IPS-20b (cell line): Measurements from ENCODE around the gene BCO2.
"Not testable (repeated sequence)": the region's sequence is repeated elsewhere in the genome, so short reads cannot be mapped to it uniquely, and the experiment has no call there.

ENCODE experiments used
- H3K27ac ChIP-seq: one replicate; pipeline ENCODE4 v1.5.1; 2013; ENCODE audit warnings: low read length
- H3K27me3 ChIP-seq: 2 replicates; pipeline ENCODE4 v1.6.1; 2013; ENCODE audit warnings: mild to moderate bottlenecking, low read length, inconsistent platforms; ENCODE audit not compliant: insufficient read depth
- H3K36me3 ChIP-seq: 2 replicates; pipeline ENCODE4 v1.6.1; 2013; ENCODE audit warnings: low read depth, mild to moderate bottlenecking, inconsistent platforms, low read length, moderate library complexity; ENCODE audit not compliant: insufficient read depth
- H3K4me1 ChIP-seq: 2 replicates; pipeline ENCODE4 v1.6.1; 2013; ENCODE audit warnings: mild to moderate bottlenecking, control low read depth, inconsistent platforms, low read length, moderate library complexity; ENCODE audit not compliant: insufficient read depth
- H3K4me3 ChIP-seq: 2 replicates; pipeline ENCODE4 v1.5.1; 2013; ENCODE audit warnings: mild to moderate bottlenecking, low read length, inconsistent platforms
- H3K9ac ChIP-seq: 2 replicates; pipeline ENCODE4 v1.6.1; 2013; ENCODE audit warnings: low read depth, mild to moderate bottlenecking, inconsistent platforms, low read length, moderate library complexity
- H3K9me3 ChIP-seq: 2 replicates; pipeline ENCODE4 v1.6.1; 2013; ENCODE audit warnings: mild to moderate bottlenecking, low read depth, low read length, inconsistent platforms; ENCODE audit not compliant: insufficient read depth

BCO2 gene

DNA sequence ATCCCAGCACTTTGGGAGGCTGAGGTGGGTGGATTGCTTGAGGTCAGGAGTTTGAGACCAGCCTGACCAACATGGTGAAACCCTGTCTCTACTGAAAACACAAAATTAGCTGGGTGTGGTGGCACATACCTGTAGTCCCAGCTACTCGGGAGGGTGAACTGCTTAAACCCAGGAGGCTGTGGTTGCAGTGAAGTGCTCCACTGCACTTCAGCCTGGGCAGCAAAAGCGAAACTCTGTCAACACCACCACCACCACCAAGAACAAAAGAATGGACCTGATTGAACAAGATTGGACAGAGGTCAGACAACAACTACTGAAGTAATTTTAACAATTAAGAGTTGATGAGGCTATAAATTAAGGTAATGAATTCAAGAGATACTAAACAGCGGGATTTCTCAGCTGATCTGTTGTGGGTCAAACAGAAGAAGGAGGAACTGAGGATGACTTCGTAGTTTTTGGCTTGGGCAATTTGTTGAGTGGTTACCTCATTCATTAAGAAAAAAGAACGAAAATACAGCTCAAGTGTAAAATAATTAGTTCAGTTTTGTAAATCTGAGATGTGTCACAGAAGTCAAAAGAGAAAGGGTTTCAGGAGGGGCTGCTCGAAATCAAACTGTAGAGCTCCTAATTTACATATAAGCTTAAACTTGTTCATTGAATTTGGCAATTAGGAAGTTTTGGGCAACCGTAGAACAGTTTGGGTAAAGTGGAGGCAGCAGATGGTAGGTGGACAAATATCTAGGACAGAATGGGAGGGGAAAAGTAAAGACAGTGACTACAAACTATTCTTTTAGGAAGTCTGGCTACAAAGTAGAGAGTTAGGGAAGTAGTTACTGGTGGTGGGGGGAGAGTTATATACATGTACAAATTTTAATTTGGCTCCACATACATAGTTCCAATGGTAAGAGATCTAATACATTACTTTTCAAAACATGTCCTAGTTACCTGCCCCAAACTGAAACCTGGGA, 15.9 kb upstream of the BCO2 start:
- no peaks in the 10 kb centered on the region for H3K4me1 ChIP-seq
- H3K27me3 ChIP-seq = no peaks in the 10 kb centered on the region
- no peaks in the 10 kb centered on the region for H3K9me3 ChIP-seq
- H3K9ac ChIP-seq = no peak overlapping the region
- H3K4me3 ChIP-seq = no peak overlapping the region
- H3K36me3 ChIP-seq = no peaks in the 10 kb centered on the region
- no peak overlapping the region for H3K27ac ChIP-seq

GRCh38 chr11:112160091-112160848, 15.0 kb upstream of the BCO2 start:
- Histone ChIP-seq H3K4me1 (no peaks in the 10 kb centered on the region), H3K36me3 (no peaks in the 10 kb centered on the region), H3K27ac (no peak overlapping the region), H3K27me3 (no peaks in the 10 kb centered on the region), H3K4me3 (no peak overlapping the region), H3K9me3 (no peaks in the 10 kb centered on the region), H3K9ac (no peak overlapping the region)

DNA sequence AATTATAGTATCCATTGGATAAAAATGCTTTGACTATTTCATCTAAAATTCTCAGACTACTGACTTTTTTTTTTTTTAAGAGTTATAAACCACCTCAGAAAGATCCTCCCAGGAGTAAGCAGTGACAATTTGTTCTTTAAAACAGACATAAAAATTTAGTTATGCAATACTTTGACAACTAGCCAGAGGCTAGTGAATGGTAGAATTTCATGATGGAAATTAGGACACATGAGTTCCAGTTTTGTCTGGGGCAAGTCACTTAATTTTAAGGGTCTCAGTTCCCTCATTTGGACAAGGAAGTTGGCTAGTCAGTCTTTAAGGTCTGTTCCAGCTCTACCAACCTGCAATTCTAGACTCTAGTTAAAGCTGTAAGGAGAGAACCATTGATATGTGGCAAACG, 14.3 kb upstream of the BCO2 start:
- Histone ChIP-seq H3K27ac (no peak overlapping the region), H3K4me1 (no peaks in the 10 kb centered on the region), H3K4me3 (no peak overlapping the region), H3K9me3 (no peaks in the 10 kb centered on the region), H3K27me3 (no peaks in the 10 kb centered on the region), H3K36me3 (no peaks in the 10 kb centered on the region), H3K9ac (no peak overlapping the region)

GRCh38 chr11:112162200-112162599, 13.1 kb upstream of the BCO2 start:
- H3K27me3 ChIP-seq, H3K36me3 ChIP-seq, H3K4me1 ChIP-seq, H3K9ac ChIP-seq, H3K9me3 ChIP-seq, H3K4me3 ChIP-seq, H3K27ac ChIP-seq: not testable (repeated sequence)

GRCh38 chr11:112162761-112163546, 12.4 kb upstream of the BCO2 start:
- Histone ChIP-seq H3K27me3 (no peaks in the 10 kb centered on the region), H3K9me3 (no peaks in the 10 kb centered on the region), H3K4me3 (no peak overlapping the region), H3K36me3 (no peaks in the 10 kb centered on the region), H3K4me1 (no peaks in the 10 kb centered on the region), H3K9ac (no peak overlapping the region), H3K27ac (no peak overlapping the region)

GRCh38 chr11:112163875-112164685, 11.2 kb upstream of the BCO2 start, which contains the start of gene IL18:
TSS of gene IL18 (minus strand) at chr11:112164094. CDS start at chr11:112155053, 9,041 bp downstream.
- no peak within 1 kb of the TSS for H3K9ac ChIP-seq
- no peak within 1 kb of the TSS for H3K27ac ChIP-seq
- H3K4me1 ChIP-seq = no peaks in the 10 kb centered on the region

DNA sequence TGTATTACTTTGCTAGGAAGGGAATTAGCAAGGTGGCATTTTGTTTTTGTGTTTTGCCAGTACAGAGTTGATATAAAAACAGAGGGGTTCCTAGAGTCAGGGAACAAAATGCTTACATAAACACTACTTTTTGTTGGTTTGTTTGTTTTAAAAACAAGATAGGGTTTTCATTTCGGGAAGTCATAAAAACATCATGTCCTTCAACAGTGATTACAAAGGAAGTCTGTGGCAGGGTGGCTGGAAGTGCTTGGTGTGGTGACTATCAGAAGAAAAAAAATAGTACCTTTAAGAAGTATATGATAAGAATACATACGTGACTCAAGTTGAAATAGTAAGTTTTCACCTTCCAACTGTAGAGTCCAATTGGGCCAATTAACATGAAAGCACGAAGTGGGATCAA, 10.3 kb upstream of the BCO2 start:
- H3K4me3 ChIP-seq = no peak overlapping the region
- no peaks in the 10 kb centered on the region for H3K27me3 ChIP-seq
- no peaks in the 10 kb centered on the region for H3K36me3 ChIP-seq
- H3K27ac ChIP-seq = no peak overlapping the region
- no peak overlapping the region for H3K9ac ChIP-seq
- no peaks in the 10 kb centered on the region for H3K4me1 ChIP-seq
- H3K9me3 ChIP-seq = no peaks in the 10 kb centered on the region

More at GRCh38 chr11:112163875-112164685, 11.2 kb upstream of the BCO2 start, which contains the start of gene IL18:
- Histone ChIP-seq H3K4me3 (no peak within 1 kb of the TSS), H3K27me3 (no peaks in the 10 kb centered on the region), H3K36me3 (no peaks in the 10 kb centered on the region), H3K9me3 (no peaks in the 10 kb centered on the region)

DNA sequence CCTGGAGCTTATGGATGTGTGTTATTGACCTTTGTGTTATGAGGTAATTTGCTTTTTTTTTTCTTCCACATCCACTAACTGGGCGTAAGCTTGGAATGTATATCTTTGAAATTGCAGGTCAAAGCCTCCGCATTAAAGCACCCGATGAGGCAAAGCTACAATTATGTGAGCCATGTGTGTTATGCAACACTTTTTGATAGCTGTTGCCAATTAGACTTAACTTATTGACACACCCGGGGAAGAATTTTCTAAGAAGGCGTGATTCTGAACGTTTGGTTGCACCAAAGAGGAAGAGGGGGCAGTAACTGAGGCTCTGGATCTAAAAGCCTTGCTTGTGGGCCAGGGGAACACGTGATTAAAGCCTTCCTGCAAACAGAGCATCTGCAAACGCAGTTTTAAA, 8.8 kb upstream of the BCO2 start:
- Histone ChIP-seq H3K9me3 (no peaks in the 10 kb centered on the region), H3K36me3 (no peaks in the 10 kb centered on the region), H3K4me3 (no peak overlapping the region), H3K4me1 (no peaks in the 10 kb centered on the region), H3K27ac (no peak overlapping the region), H3K9ac (no peak overlapping the region), H3K27me3 (no peaks in the 10 kb centered on the region)

- H3K9ac ChIP-seq = no peak within 1 kb of the TSS
- no peaks in the 10 kb centered on the region for H3K9me3 ChIP-seq
- H3K4me3 ChIP-seq = no peak within 1 kb of the TSS
- no peaks in the 10 kb centered on the region for H3K36me3 ChIP-seq
- H3K4me1 ChIP-seq = no peaks in the 10 kb centered on the region
- no peak within 1 kb of the TSS for H3K27ac ChIP-seq
- H3K27me3 ChIP-seq = no peaks in the 10 kb centered on the region
Observed at GRCh38 chr11:112167145-112167544, 8.2 kb upstream of the BCO2 start, which contains the start of gene TEX12. TSS of gene TEX12 (plus strand) at chr11:112167372. CDS start at chr11:112169269, 1,897 bp downstream.

- no peaks in the 10 kb centered on the region for H3K9me3 ChIP-seq
- H3K4me1 ChIP-seq = no peaks in the 10 kb centered on the region
- H3K27me3 ChIP-seq = no peaks in the 10 kb centered on the region
- H3K4me3 ChIP-seq = no peak overlapping the region
- no peaks in the 10 kb centered on the region for H3K36me3 ChIP-seq
- no peak overlapping the region for H3K27ac ChIP-seq
- H3K9ac ChIP-seq = no peak overlapping the region
Observed at GRCh38 chr11:112172362-112172994, 2.8 kb upstream of the BCO2 start.
